Gastroesophageal sphincter (tissue), 3 donors: ENCODE data around the gene BPIFA2.

Source experiments
- CTCF ChIP-seq, 4 experiments: fragments of 200-600 bp in 2 of 4; fragments of 450-650 bp in 2 of 4; sonication (generic) in 1 of 4; IDR thresholded peaks; one replicate each; pipeline ENCODE4 v1.5.1; 2017 to 2019; ENCODE audit warnings: antibody characterized with exemption in 4 of 4, mild to moderate bottlenecking in 2 of 4, moderate library complexity in 2 of 4
- POLR2AphosphoS5 ChIP-seq: sonication (generic); formaldehyde crosslinking; IDR thresholded peaks from one replicate; pipeline ENCODE4 v1.6.1; 2017; ENCODE audit warnings: antibody characterized with exemption

GRCh38 chr20:33125983-33126382 is 42.0 kb upstream of the BPIFA2 start:
- TF ChIP-seq CTCF (IDR thresholded peaks at IDR 0.05) (no peak), POLR2AphosphoS5 (no peak)
